Cardiac muscle cell (in vitro differentiated cells and primary cell): ENCODE data around the gene GZF1. TPM values are rescaled to one million over a fixed set of nuclear protein-coding genes. Genes with fewer than 3 reads are reported as not detected.

Experiments
- DNase-seq, 2 donors: peaks; one replicate each; pipeline versions ENCODE4 v3.0.0 to v3.0.0-alpha.2; 2010 to 2017; ENCODE audit warnings: low read depth in 1 of 2, low spot score in 1 of 2
- H3K27ac ChIP-seq: fragments of 200-600 bp; sonication (generic); 2 replicates; pipeline ENCODE4 v1.5.1; 2016
- H3K27me3 ChIP-seq: fragments of 200-600 bp; sonication (generic); 2 replicates; pipeline ENCODE4 v1.6.0; 2016; ENCODE audit warnings: control low read depth
- H3K36me3 ChIP-seq: fragments of 200-600 bp; sonication (generic); 2 replicates; pipeline ENCODE4 v1.5.1; 2016; ENCODE audit warnings: control low read depth
- H3K4me1 ChIP-seq: fragments of 200-600 bp; sonication (generic); 2 replicates; pipeline ENCODE4 v1.8.1; 2017; ENCODE audit warnings: low read depth, mild to moderate bottlenecking, mixed run types
- H3K4me3 ChIP-seq: fragments of 200-600 bp; sonication (generic); 2 replicates; pipeline ENCODE4 v1.5.1; 2016; ENCODE audit warnings: mild to moderate bottlenecking
- H3K9me3 ChIP-seq: fragments of 200-600 bp; sonication (generic); 2 replicates; pipeline ENCODE4 v1.5.1; 2017; ENCODE audit warnings: low read depth, mild to moderate bottlenecking, control low read depth
- polyA plus RNA-seq: library from polyadenylated mRNA; unstranded; fragments of >200 nt; fragmentation: Nextera tagmentation; extraction: Ambion mirVana; gene quantifications from 2 replicates; pipeline ENCODE4 v1.2.1, GENCODE V29; 2016
- total RNA-seq: library from RNA; depleted of rRNA; stranded (reverse); fragments of >200 nt; gene quantifications from 2 replicates; pipeline ENCODE4 v1.2.3, GENCODE V29; 2016
- TF ChIP-seq, protein P1 (sequence below): IDR thresholded peaks from 2 replicates; pipeline ENCODE4 v1.5.1; 2012; ENCODE audit warnings: low read depth, mild to moderate bottlenecking, low read length

Gene GZF1
- total and polyA plus RNA-seq, 2 experiments from 2014 or later: 7.4 to 19.0 TPM

DNA sequence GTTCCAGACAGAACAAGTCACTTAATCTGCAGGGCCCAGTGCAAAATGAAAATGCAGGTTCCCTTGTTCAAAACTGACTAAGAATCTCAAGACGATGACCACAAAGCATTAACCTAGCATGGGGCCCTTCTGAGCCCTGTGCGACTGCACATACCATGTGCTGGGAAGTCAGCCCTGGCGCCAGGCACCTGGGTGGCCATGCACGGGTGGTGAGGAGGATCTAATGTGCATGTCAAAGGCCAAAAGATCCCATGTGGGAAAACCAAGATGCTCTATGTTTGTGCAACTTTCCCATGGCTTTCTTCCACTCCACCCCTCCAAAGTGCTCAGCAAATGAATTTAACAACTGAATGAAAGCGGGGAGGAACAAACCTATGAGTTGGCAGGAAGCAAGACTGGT lies 44.9 kb upstream of the GZF1 start:
- TF ChIP-seq, protein P1, sequence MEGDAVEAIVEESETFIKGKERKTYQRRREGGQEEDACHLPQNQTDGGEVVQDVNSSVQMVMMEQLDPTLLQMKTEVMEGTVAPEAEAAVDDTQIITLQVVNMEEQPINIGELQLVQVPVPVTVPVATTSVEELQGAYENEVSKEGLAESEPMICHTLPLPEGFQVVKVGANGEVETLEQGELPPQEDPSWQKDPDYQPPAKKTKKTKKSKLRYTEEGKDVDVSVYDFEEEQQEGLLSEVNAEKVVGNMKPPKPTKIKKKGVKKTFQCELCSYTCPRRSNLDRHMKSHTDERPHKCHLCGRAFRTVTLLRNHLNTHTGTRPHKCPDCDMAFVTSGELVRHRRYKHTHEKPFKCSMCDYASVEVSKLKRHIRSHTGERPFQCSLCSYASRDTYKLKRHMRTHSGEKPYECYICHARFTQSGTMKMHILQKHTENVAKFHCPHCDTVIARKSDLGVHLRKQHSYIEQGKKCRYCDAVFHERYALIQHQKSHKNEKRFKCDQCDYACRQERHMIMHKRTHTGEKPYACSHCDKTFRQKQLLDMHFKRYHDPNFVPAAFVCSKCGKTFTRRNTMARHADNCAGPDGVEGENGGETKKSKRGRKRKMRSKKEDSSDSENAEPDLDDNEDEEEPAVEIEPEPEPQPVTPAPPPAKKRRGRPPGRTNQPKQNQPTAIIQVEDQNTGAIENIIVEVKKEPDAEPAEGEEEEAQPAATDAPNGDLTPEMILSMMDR: no peak
- Histone ChIP-seq H3K27me3 (no peaks in the 10 kb centered on the region), H3K36me3 (no peaks in the 10 kb centered on the region), H3K4me3 (no peak overlapping the region), H3K27ac (no peak overlapping the region), H3K9me3 (no peaks in the 10 kb centered on the region), H3K4me1 (peaks cover 4% of the 10 kb centered on the region)
- DNase-seq: no peak

DNA sequence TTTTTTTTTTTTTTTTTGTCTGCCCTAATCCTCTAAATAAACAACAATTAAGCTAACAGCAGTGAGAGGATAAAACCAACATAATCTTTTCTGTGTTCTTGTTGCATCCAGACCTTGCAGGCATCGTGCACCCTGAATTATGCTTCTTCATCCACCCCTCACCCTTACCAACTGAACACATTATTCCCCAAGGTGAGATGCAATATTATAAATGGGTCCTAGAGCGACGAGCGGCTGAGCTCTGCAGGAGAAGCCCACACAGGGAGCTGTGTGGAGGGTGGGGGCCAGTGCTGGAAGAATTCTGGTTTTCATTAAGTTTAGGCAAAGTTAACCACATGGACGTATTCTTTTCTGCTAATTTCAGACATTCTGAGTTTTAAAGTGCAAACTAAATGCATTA lies 43.6 kb upstream of the GZF1 start:
- H3K9me3 ChIP-seq: no peaks in the 10 kb centered on the region
- H3K27me3 ChIP-seq: no peaks in the 10 kb centered on the region
- no peak overlapping the region for H3K4me3 ChIP-seq
- H3K27ac ChIP-seq: no peak overlapping the region
- H3K4me1 ChIP-seq: no peaks in the 10 kb centered on the region
- TF ChIP-seq, protein P1: no peak
- no peaks in the 10 kb centered on the region for H3K36me3 ChIP-seq
- no peak for DNase-seq

DNA sequence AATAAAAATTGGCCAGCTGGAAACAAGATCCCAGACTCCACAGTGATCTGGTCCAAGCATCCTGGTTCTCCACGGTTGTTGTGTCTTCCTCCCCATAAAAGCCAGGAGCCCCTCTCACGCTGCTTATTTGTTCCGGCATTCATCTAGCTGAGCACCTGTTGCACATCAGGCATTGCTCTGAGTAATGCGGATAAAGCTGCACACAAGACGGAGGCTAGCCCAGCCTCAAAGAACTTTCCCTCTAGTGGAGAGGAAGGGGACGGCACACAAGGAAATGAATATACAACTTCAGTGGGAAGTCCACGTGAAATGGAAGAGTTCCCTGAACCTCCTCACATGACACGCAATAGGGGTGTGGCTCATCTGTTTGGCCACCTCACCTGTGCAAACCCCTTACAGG lies 41.7 kb upstream of the GZF1 start:
- no peaks in the 10 kb centered on the region for H3K4me1 ChIP-seq
- TF ChIP-seq, protein P1: peak; percentile 50
- H3K4me3 ChIP-seq: no peak overlapping the region
- H3K27me3 ChIP-seq: no peaks in the 10 kb centered on the region
- peak in 1 of 2 donors; percentile 42 for DNase-seq
- H3K36me3 ChIP-seq: no peaks in the 10 kb centered on the region
- no peaks in the 10 kb centered on the region for H3K9me3 ChIP-seq
- H3K27ac ChIP-seq: no peak overlapping the region

DNA sequence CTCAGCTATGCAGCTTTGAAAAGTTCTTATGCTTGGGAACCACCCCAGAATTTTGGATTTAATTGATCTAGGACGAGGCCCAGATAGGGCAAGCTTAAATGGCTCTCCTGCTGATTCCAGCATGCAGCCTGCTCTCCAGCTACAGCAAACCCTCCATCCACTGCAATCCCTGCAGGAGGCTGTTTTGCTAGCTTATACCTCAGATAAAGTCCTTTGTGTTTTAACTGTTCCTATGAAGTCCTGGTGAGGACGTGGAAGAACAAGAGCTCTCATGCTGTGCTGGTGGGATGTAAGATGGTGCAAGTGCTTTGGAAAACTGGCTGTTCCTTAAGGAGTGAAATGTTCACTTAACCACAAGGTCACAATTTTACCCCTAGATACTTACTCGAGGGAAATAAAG lies 36.9 kb upstream of the GZF1 start:
- H3K27ac ChIP-seq: no peak overlapping the region
- H3K4me3 ChIP-seq: no peak overlapping the region
- TF ChIP-seq, protein P1: no peak
- H3K9me3 ChIP-seq: no peaks in the 10 kb centered on the region
- no peaks in the 10 kb centered on the region for H3K27me3 ChIP-seq
- H3K36me3 ChIP-seq: no peaks in the 10 kb centered on the region
- no peak for DNase-seq
- no peaks in the 10 kb centered on the region for H3K4me1 ChIP-seq

DNA sequence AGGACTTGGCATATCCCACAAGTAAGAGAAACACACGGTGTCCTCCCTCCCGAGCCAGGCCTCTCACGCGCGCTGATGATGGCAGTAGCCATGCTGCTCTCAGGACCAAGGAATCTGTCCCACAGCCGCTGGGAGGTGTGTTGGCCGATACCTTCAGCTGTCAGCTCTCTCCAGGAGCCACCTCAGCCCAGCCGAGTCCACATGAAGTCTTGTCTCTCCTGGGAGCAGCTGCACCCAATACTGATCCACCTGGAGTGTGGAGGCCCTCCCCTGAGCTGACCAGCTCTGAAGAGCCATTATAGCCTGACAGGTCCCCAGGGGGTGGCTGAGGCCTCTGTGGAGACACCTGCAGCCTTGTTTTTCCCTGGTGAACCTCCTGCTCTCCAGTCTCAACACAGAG lies 35.2 kb upstream of the GZF1 start:
- DNase-seq: no peak
- Histone ChIP-seq H3K36me3 (no peaks in the 10 kb centered on the region), H3K27ac (no peak overlapping the region), H3K4me3 (no peak overlapping the region), H3K9me3 (no peaks in the 10 kb centered on the region), H3K4me1 (no peaks in the 10 kb centered on the region), H3K27me3 (no peaks in the 10 kb centered on the region)
- TF ChIP-seq, protein P1: no peak
